ENCODE measurements around the gene NCEH1. TPM values are rescaled to one million over a fixed set of nuclear protein-coding genes. Genes with fewer than 3 reads are reported as not detected.
"Not testable (repeated sequence)": the region's sequence is repeated elsewhere in the genome, so short reads cannot be mapped to it uniquely, and the experiment has no call there.

The NCEH1 gene
- total RNA-seq, 1 experiment from 2014 or later = 45.2 TPM

GRCh38 chr3:172709774-172710663 is 848 bp downstream of the NCEH1 start:
- in situ Hi-C loops (cut with HindIII; ENCODE audit: low pct_unique_long_range_greater_than_20kb, low sequenced_read_pairs) = no loop called here
- DNase-seq (ENCODE audit: low read depth) = peak; percentile 46

DNA sequence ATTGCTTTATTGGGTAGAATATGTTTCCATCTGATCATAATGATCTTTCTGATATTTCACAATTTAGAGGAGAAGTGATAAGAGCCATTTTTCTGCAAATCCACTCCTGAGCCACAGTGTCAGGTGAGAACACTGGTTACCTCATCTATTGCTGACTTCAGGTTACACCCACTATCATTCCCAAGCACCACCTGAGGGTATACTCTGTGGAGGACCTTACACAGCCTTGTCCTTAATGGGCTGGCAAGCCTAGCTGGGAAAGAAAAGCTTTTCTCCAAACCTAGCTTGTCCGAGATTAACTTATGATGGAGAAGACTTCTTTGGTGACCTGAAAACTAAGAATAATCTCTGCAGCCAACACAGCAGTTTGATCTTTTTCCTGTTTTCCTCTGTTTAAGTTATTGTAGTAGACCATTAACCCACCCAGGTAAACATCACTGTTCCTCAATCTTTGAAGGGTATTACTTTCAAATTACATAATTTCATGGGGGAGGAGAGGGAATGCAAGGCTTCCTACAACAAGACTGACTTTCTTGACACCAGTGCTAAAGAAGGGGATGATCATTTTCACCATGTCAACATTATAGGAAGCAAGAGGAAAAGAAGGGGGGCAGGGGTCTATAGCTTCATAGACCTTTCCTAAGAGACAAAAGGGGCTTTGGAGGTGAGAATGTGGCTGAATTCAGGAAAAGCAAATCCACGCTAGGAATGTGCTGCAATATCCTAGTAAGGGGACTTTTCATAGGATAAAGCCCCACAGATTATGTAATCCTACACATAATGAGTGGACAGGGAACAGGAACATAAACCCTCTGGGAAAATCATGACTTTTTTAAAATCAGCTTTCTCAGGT is 1.7 kb downstream of the NCEH1 start:
- in situ Hi-C loops (cut with HindIII; ENCODE audit: low pct_unique_long_range_greater_than_20kb, low sequenced_read_pairs) = no loop called here
- DNase-seq (ENCODE audit: low read depth) = peak; percentile 41

DNA sequence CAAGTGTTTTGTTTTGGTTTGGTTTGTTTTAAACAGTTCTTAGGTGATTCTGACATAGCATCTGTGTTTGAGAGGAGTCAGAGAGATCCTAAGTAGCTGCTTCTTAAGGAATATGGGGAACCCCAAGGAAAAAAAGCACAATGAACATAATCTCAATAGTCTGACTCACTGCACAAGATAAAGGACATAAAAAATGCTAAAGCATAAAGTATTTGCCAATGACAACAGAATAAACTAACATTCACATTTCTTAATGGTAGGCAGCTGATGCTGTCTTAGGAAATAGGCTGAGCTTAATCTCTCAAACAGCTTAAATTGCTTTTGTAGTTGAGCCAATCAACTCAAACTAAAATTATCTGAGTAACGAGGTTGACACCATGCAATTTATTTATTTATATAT is 2.9 kb downstream of the NCEH1 start:
- in situ Hi-C loops (cut with HindIII; ENCODE audit: low pct_unique_long_range_greater_than_20kb, low sequenced_read_pairs) = no loop called here
- DNase-seq (ENCODE audit: low read depth) = peak; percentile 64

- no peak for DNase-seq (ENCODE audit: low read depth)
- in situ Hi-C loops (cut with HindIII; ENCODE audit: low pct_unique_long_range_greater_than_20kb, low sequenced_read_pairs) = no loop called here
Observed at GRCh38 chr3:172707030-172707429, 3.8 kb downstream of the NCEH1 start.

DNA sequence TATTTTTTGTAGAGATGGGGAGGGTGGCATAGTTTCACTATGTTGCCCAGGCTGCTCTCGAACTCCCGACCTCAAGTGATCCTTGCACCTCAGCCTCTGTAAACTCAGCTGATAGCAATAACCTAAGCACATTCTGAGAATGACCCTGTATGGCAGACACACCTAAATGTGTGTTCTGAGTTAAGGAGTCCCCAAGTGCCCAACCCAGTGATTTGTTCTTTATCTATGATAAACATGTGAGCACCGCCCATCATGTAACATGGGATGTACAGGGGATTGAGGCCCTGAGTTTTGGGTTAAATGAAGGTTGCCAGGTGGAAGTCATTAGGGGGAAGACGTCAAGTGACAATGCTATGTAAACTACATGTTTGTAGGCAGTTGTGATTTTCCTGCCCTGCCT is 5.7 kb downstream of the NCEH1 start:
- in situ Hi-C loops (cut with HindIII; ENCODE audit: low pct_unique_long_range_greater_than_20kb, low sequenced_read_pairs) = no loop called here
- no peak for DNase-seq (ENCODE audit: low read depth)

DNA sequence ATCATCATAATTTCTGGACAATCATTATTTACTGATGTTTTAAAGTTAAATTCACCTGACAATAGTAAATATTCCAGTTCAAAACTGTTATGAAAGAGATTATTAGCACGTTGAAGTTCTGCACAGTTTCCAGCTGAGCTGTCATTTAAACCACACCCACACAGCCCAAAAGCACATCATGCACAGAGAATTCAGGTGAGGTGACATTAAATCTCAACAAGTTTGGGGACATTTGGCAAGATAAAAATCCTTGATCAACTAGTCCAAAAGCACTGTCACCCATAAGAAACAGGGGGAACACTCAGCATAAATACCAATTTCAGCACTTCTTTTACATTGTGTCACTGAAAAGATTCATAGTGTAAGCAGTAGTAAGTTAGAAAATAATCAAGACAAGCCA is 6.9 kb downstream of the NCEH1 start:
- DNase-seq (ENCODE audit: low read depth) = no peak
- in situ Hi-C loops (cut with HindIII; ENCODE audit: low pct_unique_long_range_greater_than_20kb, low sequenced_read_pairs) = no loop called here

GRCh38 chr3:172702731-172703130 is 8.1 kb downstream of the NCEH1 start:
- in situ Hi-C loops (cut with HindIII; ENCODE audit: low pct_unique_long_range_greater_than_20kb, low sequenced_read_pairs); DNase-seq (ENCODE audit: low read depth): not testable (repeated sequence)

DNA sequence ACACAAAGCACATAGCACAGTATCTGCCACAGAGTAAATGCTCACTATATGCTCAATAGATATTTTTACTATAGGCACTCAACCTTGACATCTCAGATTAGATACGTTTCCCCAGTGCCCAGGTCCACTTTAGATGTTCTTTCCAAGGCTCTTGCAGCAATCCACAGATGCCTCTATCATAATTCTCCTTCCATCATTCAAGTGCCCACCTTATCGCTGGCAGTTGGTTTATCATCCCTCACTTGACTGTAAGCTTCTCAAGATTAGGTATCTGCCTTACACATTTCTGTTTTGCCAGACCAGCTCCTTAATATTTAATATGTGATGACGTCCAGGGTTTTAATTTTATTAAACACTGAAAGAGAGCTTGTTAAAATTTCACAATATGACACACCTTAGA is 8.6 kb downstream of the NCEH1 start:
- DNase-seq (ENCODE audit: low read depth) = no peak
- in situ Hi-C loops (cut with HindIII; ENCODE audit: low pct_unique_long_range_greater_than_20kb, low sequenced_read_pairs) = no loop called here

- peak; percentile 30 for DNase-seq (ENCODE audit: low read depth)
- in situ Hi-C loops (cut with HindIII; ENCODE audit: low pct_unique_long_range_greater_than_20kb, low sequenced_read_pairs) = no loop called here
Observed at GRCh38 chr3:172701751-172702150, 9.1 kb downstream of the NCEH1 start.

- no peak for DNase-seq (ENCODE audit: low read depth)
- in situ Hi-C loops (cut with HindIII; ENCODE audit: low pct_unique_long_range_greater_than_20kb, low sequenced_read_pairs) = no loop called here
Observed at GRCh38 chr3:172700936-172701455, 9.9 kb downstream of the NCEH1 start.

GRCh38 chr3:172700256-172700655 is 10.6 kb downstream of the NCEH1 start:
- no peak for DNase-seq (ENCODE audit: low read depth)
- in situ Hi-C loops (cut with HindIII; ENCODE audit: low pct_unique_long_range_greater_than_20kb, low sequenced_read_pairs) = no loop called here

DNA sequence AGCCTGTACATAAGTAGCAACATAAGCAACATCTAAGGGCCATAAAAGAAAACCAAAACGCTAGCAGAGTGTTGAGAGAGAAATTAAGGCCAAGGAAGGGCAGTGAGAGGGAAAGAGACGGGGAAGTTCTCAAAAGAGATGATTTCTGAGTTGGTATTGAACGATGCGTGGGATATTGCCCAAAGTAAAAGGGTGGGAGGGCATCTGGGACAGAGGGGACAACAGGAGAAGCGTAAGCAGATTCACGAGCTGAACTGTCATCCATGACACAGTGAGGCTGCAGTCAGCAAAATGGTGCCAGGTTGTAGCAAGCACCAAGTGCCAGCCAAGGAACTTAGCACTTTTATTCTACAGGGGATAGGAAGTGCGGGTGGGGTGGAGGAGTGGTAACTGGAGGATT is 11.8 kb downstream of the NCEH1 start:
- in situ Hi-C loops (cut with HindIII; ENCODE audit: low pct_unique_long_range_greater_than_20kb, low sequenced_read_pairs) = no loop called here
- no peak for DNase-seq (ENCODE audit: low read depth)

- in situ Hi-C loops (cut with HindIII; ENCODE audit: low pct_unique_long_range_greater_than_20kb, low sequenced_read_pairs) = no loop called here
- no peak for DNase-seq (ENCODE audit: low read depth)
Observed at GRCh38 chr3:172698631-172699030, 12.2 kb downstream of the NCEH1 start.

DNA sequence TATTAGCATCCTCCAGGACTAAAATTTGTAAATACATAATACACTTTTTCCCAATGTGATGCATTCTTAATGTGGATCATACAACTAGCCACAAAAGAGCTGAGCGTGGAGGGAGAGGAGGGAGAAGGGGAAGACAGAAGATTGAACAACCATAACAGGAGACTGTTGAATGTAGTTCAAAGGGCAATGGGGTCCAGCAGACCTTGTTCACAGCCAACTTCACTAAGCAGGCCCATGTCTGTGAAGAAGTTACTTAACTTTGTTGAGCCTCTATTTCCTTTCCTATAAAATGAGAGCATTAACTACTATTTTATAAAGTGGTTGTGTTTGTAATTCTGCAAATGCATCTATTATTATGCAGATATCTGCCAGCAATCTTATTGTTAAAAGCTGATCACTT is 13.3 kb downstream of the NCEH1 start:
- in situ Hi-C loops (cut with HindIII; ENCODE audit: low pct_unique_long_range_greater_than_20kb, low sequenced_read_pairs) = no loop called here
- DNase-seq (ENCODE audit: low read depth) = no peak

DNA sequence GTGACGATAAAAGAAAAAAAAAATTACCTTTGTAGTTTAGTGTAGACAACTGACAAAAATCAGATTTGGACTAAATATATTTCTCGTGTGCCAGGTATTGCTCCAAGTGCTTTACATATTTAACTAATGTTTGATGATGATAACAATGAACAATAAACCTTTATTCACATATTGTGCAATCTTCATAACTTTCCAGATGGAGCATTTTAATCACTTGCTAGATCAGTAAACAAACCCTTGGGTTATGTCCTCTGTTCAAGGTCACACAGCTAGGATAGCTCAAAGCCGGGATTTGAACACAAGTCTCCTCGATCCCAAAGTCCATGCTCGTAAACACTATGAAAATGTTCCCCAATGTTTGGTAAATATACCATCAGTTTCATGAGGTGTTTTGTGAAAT is 14.5 kb downstream of the NCEH1 start:
- no peak for DNase-seq (ENCODE audit: low read depth)
- in situ Hi-C loops (cut with HindIII; ENCODE audit: low pct_unique_long_range_greater_than_20kb, low sequenced_read_pairs) = no loop called here

DNA sequence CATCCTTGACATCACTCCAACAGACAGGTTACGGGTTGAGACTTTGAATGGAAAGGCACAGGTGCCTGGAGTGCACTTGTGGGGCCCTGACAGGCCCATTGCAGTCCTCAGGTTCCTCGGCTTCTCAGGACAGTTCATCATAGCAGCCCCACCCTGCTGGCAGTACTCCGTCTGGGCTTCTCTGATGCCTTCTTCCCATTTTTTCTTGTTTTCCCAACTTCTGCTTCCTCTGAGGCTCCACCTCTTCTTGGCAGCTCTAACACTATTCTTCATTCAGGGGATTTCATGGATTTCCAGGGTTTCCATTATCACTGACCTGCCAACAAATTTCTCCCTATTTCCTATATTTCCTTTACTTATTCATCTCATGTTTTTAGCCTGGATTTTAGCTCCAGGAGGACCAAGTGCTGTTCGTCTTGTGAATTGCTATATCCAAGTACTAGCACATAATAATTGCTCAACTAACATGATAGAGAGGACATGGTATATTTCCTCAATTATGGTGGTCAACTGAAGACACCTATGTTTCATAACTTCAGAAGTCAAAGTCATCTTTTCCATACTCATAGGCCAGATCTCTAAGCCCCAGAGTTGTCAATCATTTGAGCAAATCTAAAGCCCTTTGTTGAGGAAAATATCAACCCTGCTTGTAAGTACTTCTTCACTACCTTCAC is 16.2 kb downstream of the NCEH1 start:
- in situ Hi-C loops (cut with HindIII; ENCODE audit: low pct_unique_long_range_greater_than_20kb, low sequenced_read_pairs) = no loop called here
- no peak for DNase-seq (ENCODE audit: low read depth)

DNA sequence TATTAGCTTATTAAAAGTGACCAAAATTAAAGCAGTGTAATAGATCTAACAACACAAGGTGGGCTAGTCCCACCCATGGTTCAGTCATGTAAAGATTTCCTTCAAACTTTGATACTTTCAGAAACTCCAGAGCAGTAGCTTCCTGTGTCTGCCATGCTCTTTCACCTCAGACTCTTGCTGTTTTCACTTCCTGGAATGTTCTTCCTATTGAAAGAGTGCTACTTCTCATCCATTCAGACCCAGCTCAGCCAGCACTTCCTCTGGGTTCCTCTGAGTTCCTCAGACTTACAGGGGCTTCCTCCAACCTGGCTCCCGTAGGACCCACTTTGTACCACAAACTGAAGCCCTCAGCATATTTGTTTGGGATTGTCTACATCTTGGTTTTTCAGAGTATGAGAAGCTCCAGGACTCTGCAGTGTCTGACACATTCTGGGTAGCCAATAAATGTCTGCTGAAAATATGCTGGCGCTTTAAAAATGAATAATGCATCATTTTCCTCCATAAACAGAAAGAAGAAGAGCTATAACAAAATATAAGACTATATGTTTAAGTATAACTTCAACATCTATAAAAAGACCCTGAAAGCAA is 18.0 kb downstream of the NCEH1 start:
- in situ Hi-C loops (cut with HindIII; ENCODE audit: low pct_unique_long_range_greater_than_20kb, low sequenced_read_pairs) = no loop called here
- DNase-seq (ENCODE audit: low read depth) = no peak

GRCh38 chr3:172690936-172691335 is 19.9 kb downstream of the NCEH1 start:
- in situ Hi-C loops (cut with HindIII; ENCODE audit: low pct_unique_long_range_greater_than_20kb, low sequenced_read_pairs) = no loop called here
- no peak for DNase-seq (ENCODE audit: low read depth)

Measured in Caki2 (cell line).